ENCODE data around the gene DNAH7. TPM values are rescaled to one million over a fixed set of nuclear protein-coding genes. Genes with fewer than 3 reads are reported as not detected.
"Not testable (repeated sequence)": the region's sequence is repeated elsewhere in the genome, so short reads cannot be mapped to it uniquely, and the experiment has no call there.

Gene DNAH7
- total RNA-seq, 2 donors from 2014 or later = 0.02 TPM; not detected in 1

DNA sequence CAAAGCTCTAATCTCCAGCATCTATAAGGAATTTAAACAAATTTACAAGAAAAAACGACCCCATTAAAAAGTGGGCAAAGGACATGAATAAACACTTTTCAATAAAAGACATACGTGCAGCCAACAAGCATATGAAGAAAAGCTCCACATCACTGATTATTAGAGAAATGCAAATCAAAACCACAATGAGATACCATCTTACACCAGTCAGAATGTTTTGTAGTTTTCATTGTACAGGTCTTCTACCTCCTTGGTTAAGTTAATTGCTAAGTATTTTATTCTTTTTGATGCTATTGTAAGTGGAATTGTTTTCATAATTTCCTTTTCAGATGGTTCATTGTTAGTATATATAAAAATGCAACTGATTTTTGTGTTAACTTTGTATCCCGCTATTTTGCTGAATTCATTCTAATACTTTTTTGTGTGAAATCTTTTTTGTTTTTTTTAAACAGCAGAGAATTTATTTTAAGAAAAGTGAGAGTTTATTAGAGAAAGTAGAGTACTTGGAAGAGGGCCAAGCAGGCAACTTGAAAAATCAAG is 370.9 kb downstream of the DNAH7 start:
- no peaks in the 10 kb centered on the region for H3K27me3 Mint-ChIP-seq (ENCODE audit: low read depth)
- H3K4me3 Mint-ChIP-seq = no peak overlapping the region
- DNase-seq (no peak), ATAC-seq (replicated peaks in 1 of 2) (no peak)
- peaks cover 15% of the 10 kb centered on the region for H3K4me1 Mint-ChIP-seq (ENCODE audit: low read depth)
- H3K36me3 Mint-ChIP-seq (ENCODE audit: insufficient read depth in 2 of 2) = peaks cover 28 to 40% of the 10 kb centered on the region in 2 donors
- no peak overlapping the region for H3K27ac Mint-ChIP-seq
- H3K9me3 Mint-ChIP-seq = peaks cover 14 to 22% of the 10 kb centered on the region in 2 donors

DNA sequence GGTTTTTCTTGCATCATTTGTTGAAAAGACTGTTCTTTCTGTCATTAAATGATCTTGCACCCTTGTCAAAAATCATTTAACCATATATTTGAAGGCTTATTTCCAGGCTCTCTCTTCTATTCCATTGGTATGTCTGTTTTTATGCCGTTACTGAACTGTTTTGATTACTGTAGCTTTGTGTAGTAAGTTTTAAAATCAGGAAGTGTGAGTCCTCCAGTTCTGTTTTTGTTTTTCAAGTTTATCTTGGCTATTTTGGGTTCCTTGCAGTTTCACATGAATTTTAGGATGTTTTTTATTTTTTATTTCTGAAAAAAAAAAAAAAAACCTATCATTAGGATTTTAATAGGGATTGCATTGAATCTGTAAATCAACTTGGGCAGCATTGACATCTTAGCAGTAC is 372.6 kb downstream of the DNAH7 start:
- peaks cover 33% of the 10 kb centered on the region for H3K4me1 Mint-ChIP-seq (ENCODE audit: low read depth)
- H3K27ac Mint-ChIP-seq = no peak overlapping the region
- no peak overlapping the region for H3K4me3 Mint-ChIP-seq
- H3K9me3 Mint-ChIP-seq = peaks cover 23 to 27% of the 10 kb centered on the region in 2 donors
- H3K36me3 Mint-ChIP-seq (ENCODE audit: insufficient read depth in 2 of 2) = peaks cover 35 to 47% of the 10 kb centered on the region in 2 donors
- no peak for DNase-seq
- no peaks in the 10 kb centered on the region for H3K27me3 Mint-ChIP-seq (ENCODE audit: low read depth)
- no peak for ATAC-seq (replicated peaks in 1 of 2)

- ATAC-seq (replicated peaks in 1 of 2) = no peak
- DNase-seq = no peak
- Mint-ChIP-seq H3K27ac (no peak overlapping the region), H3K4me3 (no peak overlapping the region), H3K4me1 (ENCODE audit: low read depth) (peaks cover 34% of the 10 kb centered on the region), H3K9me3 (peaks cover 20% of the 10 kb centered on the region in 2 donors), H3K27me3 (ENCODE audit: low read depth) (no peaks in the 10 kb centered on the region), H3K36me3 (ENCODE audit: insufficient read depth in 2 of 2) (peaks cover 33 to 48% of the 10 kb centered on the region in 2 donors)
These were observed 373.5 kb downstream of the DNAH7 start for GRCh38 chr2:195695002-195695631.

- no peaks in the 10 kb centered on the region for H3K27me3 Mint-ChIP-seq (ENCODE audit: low read depth)
- ATAC-seq (replicated peaks in 1 of 2) (no peak), DNase-seq (no peak)
- H3K4me1 Mint-ChIP-seq (ENCODE audit: low read depth) = peaks cover 34% of the 10 kb centered on the region
- peaks cover 15 to 17% of the 10 kb centered on the region in 2 donors for H3K9me3 Mint-ChIP-seq
- peaks cover 30 to 45% of the 10 kb centered on the region in 2 donors for H3K36me3 Mint-ChIP-seq (ENCODE audit: insufficient read depth in 2 of 2)
- H3K4me3 Mint-ChIP-seq = no peak overlapping the region
- no peak overlapping the region for H3K27ac Mint-ChIP-seq
These were observed 374.1 kb downstream of the DNAH7 start for GRCh38 chr2:195694553-195694952.

- DNase-seq; ATAC-seq (replicated peaks in 1 of 2); H3K27me3 Mint-ChIP-seq (ENCODE audit: low read depth); H3K27ac Mint-ChIP-seq: not testable (repeated sequence)
- Mint-ChIP-seq H3K36me3 (ENCODE audit: insufficient read depth in 2 of 2) (peaks cover 27 to 38% of the 10 kb centered on the region in 2 donors), H3K9me3 (peaks cover 11 to 12% of the 10 kb centered on the region in 2 donors), H3K4me1 (ENCODE audit: low read depth) (peaks cover 29% of the 10 kb centered on the region), H3K4me3 (peak overlapping the region in 1 of 2 donors; percentile 50)
These were observed 376.1 kb downstream of the DNAH7 start for GRCh38 chr2:195692531-195692930.

Other genes starting within 250 kb of the DNAH7 start
- 100 to 1,000 TPM; 279 to 280 TPM for gene STK17B, start 102.7 kb upstream of the DNAH7 start, total RNA-seq

All from activated T-cell treated with anti-CD3 and anti-CD28 coated beads, Interleukin-2, amount 50 U/mL, for 72 hours (primary cell).